ENCODE measurements around the gene NRN1L. TPM values are rescaled to one million over a fixed set of nuclear protein-coding genes. Genes with fewer than 3 reads are reported as not detected.

The NRN1L gene
- total and polyA plus RNA-seq, 2 donors (not counting 3 experiments of a cell fraction or from before 2014, with no cell fraction given): 0.37 TPM; not detected in 1

- no peak for DNase-seq (ENCODE audit: low read depth, low spot score)
- no TSS peak for BruUV-seq (replicated peaks)
- dilution Hi-C loops (cut with MboI; ENCODE audit: extremely low pct_ligation_motif_present, low sequenced_read_pairs): no loop called here
- H3K9me3 ChIP-seq (replicated peaks; ENCODE audit: control insufficient read depth, insufficient read depth, low read length): no peaks in the 10 kb centered on the region
- H3K4me3 ChIP-seq (replicated peaks in 1 of 3; ENCODE audit: insufficient read depth in 1 of 3, low read depth in 1 of 3, low read length in 3 of 3): no peak overlapping the region
- no peaks in the 10 kb centered on the region for H3K36me3 ChIP-seq (ENCODE audit: control insufficient read depth in 2 of 2, extremely low read depth in 1 of 2, insufficient read depth in 2 of 2, low read length in 2 of 2)
- POLR2A ChIA-PET: no interaction called here
- no peak overlapping the region for H3K27ac ChIP-seq (ENCODE audit: insufficient read depth, low read depth, low read length)
- TF ChIP-seq MYC (IDR thresholded peaks at IDR 0.05; ENCODE audit: low read depth, low read length) (no peak), JUN (IDR thresholded peaks at IDR 0.05; ENCODE audit: borderline replicate concordance, insufficient read depth, insufficient read length, low read depth) (no peak), EZH2 (IDR thresholded peaks at IDR 0.05; ENCODE audit: borderline replicate concordance, low read depth, low read length, severe bottlenecking) (no peak)
- no peak overlapping the region for H2AFZ ChIP-seq (ENCODE audit: low read depth, low read length)
- no peak overlapping the region for H3K4me2 ChIP-seq (ENCODE audit: insufficient read depth, low read length)
- H3K79me2 ChIP-seq (ENCODE audit: control insufficient read depth, insufficient read depth, low read length): peaks cover 5% of the 10 kb centered on the region
- intact Hi-C loops (cut with micrococcal nuclease): no loop called here
- H3K4me1 ChIP-seq (ENCODE audit: control insufficient read depth, extremely low read depth, insufficient read depth, low read length): peaks cover 3% of the 10 kb centered on the region
- H3K9me1 ChIP-seq (replicated peaks; ENCODE audit: control insufficient read depth, extremely low read depth, insufficient read depth, low read length): no peaks in the 10 kb centered on the region
- H3K9ac ChIP-seq (replicated peaks; ENCODE audit: extremely low read depth, insufficient read depth, low read length): no peak overlapping the region
- H3K27me3 ChIP-seq (ENCODE audit: control insufficient read depth in 2 of 2, insufficient read depth in 2 of 2, low read length in 2 of 2): no peaks in the 10 kb centered on the region
- H4K20me1 ChIP-seq (replicated peaks; ENCODE audit: control insufficient read depth, extremely low read depth, insufficient read depth, low read length): no peaks in the 10 kb centered on the region
- CTCF ChIA-PET: interaction anchor here (1.3 kb wide), 1 partner anchor 166 kb away, joined by 3 read pairs; no protein-coding TSS in a partner anchor
- no peak for FAIRE-seq
These were observed 46.9 kb upstream of the NRN1L start for GRCh38 chr16:67837811-67838210.

GRCh38 chr16:67841198-67841815, 43.4 kb upstream of the NRN1L start:
- Histone ChIP-seq H3K4me2 (ENCODE audit: insufficient read depth, low read length) (peak overlapping the region; percentile 49), H3K79me2 (ENCODE audit: control insufficient read depth, insufficient read depth, low read length) (peaks cover 23% of the 10 kb centered on the region), H3K9ac (replicated peaks; ENCODE audit: extremely low read depth, insufficient read depth, low read length) (peak overlapping the region; percentile 84), H3K9me1 (replicated peaks; ENCODE audit: control insufficient read depth, extremely low read depth, insufficient read depth, low read length) (no peaks in the 10 kb centered on the region), H3K27me3 (ENCODE audit: control insufficient read depth in 2 of 2, insufficient read depth in 2 of 2, low read length in 2 of 2) (no peaks in the 10 kb centered on the region), H3K36me3 (ENCODE audit: control insufficient read depth in 2 of 2, extremely low read depth in 1 of 2, insufficient read depth in 2 of 2, low read length in 2 of 2) (no peaks in the 10 kb centered on the region), H3K27ac (ENCODE audit: insufficient read depth, low read depth, low read length) (peak overlapping the region; percentile 77), H3K9me3 (replicated peaks; ENCODE audit: control insufficient read depth, insufficient read depth, low read length) (no peaks in the 10 kb centered on the region), H2AFZ (ENCODE audit: low read depth, low read length) (peak overlapping the region; percentile 92), H4K20me1 (replicated peaks; ENCODE audit: control insufficient read depth, extremely low read depth, insufficient read depth, low read length) (no peaks in the 10 kb centered on the region), H3K4me1 (ENCODE audit: control insufficient read depth, extremely low read depth, insufficient read depth, low read length) (peaks cover 26% of the 10 kb centered on the region), H3K4me3 (replicated peaks in 1 of 3; ENCODE audit: insufficient read depth in 1 of 3, low read depth in 1 of 3, low read length in 3 of 3) (peak overlapping the region in 1 of 3 experiments; percentile 58)
- no TSS peak for BruUV-seq (replicated peaks)
- FAIRE-seq (no peak), DNase-seq (ENCODE audit: low read depth, low spot score) (no peak)
- dilution Hi-C loops (cut with MboI; ENCODE audit: extremely low pct_ligation_motif_present, low sequenced_read_pairs) (no loop called here), intact Hi-C loops (cut with micrococcal nuclease) (no loop called here)
- TF ChIP-seq, protein P1, sequence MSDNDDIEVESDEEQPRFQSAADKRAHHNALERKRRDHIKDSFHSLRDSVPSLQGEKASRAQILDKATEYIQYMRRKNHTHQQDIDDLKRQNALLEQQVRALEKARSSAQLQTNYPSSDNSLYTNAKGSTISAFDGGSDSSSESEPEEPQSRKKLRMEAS (IDR thresholded peaks at IDR 0.05; ENCODE audit: insufficient read depth, insufficient read length): no peak
- TF ChIP-seq FOS (IDR thresholded peaks at IDR 0.05; ENCODE audit: borderline replicate concordance, insufficient read depth, low read length) (no peak), GATA2 (IDR thresholded peaks at IDR 0.05; ENCODE audit: insufficient read depth, insufficient read length, low read depth, low read length) (no peak), EZH2 (IDR thresholded peaks at IDR 0.05; ENCODE audit: borderline replicate concordance, low read depth, low read length, severe bottlenecking) (no peak), JUN (IDR thresholded peaks at IDR 0.05; ENCODE audit: borderline replicate concordance, insufficient read depth, insufficient read length, low read depth) (no peak), MYC (IDR thresholded peaks at IDR 0.05; ENCODE audit: low read depth, low read length) (no peak), POLR2A (IDR thresholded peaks at IDR 0.05; ENCODE audit: low read depth, low read length) (no peak), POLR2AphosphoS5 (IDR thresholded peaks at IDR 0.05; ENCODE audit: insufficient read depth, low read depth, low read length) (no peak), CTCF (IDR thresholded peaks at IDR 0.05; ENCODE audit: extremely low read depth in 1 of 2, insufficient read depth in 1 of 2, low read depth in 1 of 2, low read length in 2 of 2) (no peak)
- CTCF ChIA-PET: interaction anchor here (0.8 to 2.8 kb wide), 3 partner anchors 25 to 169 kb away, joined by 3 to 8 read pairs (median 4); no protein-coding TSS in a partner anchor
- POLR2A ChIA-PET: no interaction called here
